Neuronal stem cell (in vitro differentiated cells): ENCODE results near the gene NRSN2.

Experiments
- DNase-seq: peaks from one replicate; pipeline ENCODE4 v3.0.0-alpha.2; 2013; ENCODE audit warnings: low spot score
- H2AFZ ChIP-seq: one replicate; pipeline ENCODE4 v1.6.1; 2013; ENCODE audit warnings: mild to moderate bottlenecking, low read length, inconsistent platforms
- H2AK5ac ChIP-seq: 2 replicates; pipeline ENCODE4 v1.6.1; 2013; ENCODE audit warnings: low read depth, mild to moderate bottlenecking, inconsistent platforms, low read length, moderate library complexity, mixed read lengths
- H2BK120ac ChIP-seq: 2 replicates; pipeline ENCODE4 v1.6.1; 2013; ENCODE audit warnings: low read depth, mild to moderate bottlenecking, inconsistent platforms, low read length, moderate library complexity, mixed read lengths
- H2BK12ac ChIP-seq: one replicate; pipeline ENCODE4 v1.6.1; 2013; ENCODE audit warnings: low read length, inconsistent platforms
- H2BK15ac ChIP-seq: 2 replicates; pipeline ENCODE4 v1.6.1; 2013; ENCODE audit warnings: mild to moderate bottlenecking, low read length, inconsistent platforms, mixed read lengths
- H2BK5ac ChIP-seq: one replicate; pipeline ENCODE4 v1.6.1; 2013; ENCODE audit warnings: inconsistent platforms, mild to moderate bottlenecking, low read length, moderate library complexity
- H3K14ac ChIP-seq: one replicate; pipeline ENCODE4 v1.6.1; 2013; ENCODE audit warnings: low read length, inconsistent platforms
- H3K18ac ChIP-seq: 2 replicates; pipeline ENCODE4 v1.6.1; 2013; ENCODE audit warnings: low read length, inconsistent platforms
- H3K23ac ChIP-seq: 2 replicates; pipeline ENCODE4 v1.6.1; 2013; ENCODE audit warnings: low read depth, mild to moderate bottlenecking, mixed read lengths, low read length, inconsistent platforms; ENCODE audit not compliant: poor library complexity
- H3K27ac ChIP-seq: replicated peaks from 3 replicates; pipeline ENCODE4 v1.5.1; 2013; ENCODE audit warnings: low read length, inconsistent platforms
- H3K27me3 ChIP-seq, 3 experiments: 2 replicates each; pipeline ENCODE4 v1.6.1; 2013; ENCODE audit warnings: low read length in 3 of 3, mild to moderate bottlenecking in 2 of 3, inconsistent platforms in 1 of 3, low read depth in 1 of 3, mixed read lengths in 1 of 3, moderate library complexity in 1 of 3; ENCODE audit not compliant: control insufficient read depth in 3 of 3, insufficient read depth in 3 of 3
- H3K36me3 ChIP-seq, 2 donors: replicated peaks in 1 of 2; 2 replicates each; pipeline ENCODE4 v1.6.1; 2013; ENCODE audit warnings: low read length in 2 of 2; ENCODE audit not compliant: control insufficient read depth in 2 of 2, insufficient read depth in 2 of 2
- H3K4ac ChIP-seq: 2 replicates; pipeline ENCODE4 v1.6.1; 2013; ENCODE audit warnings: inconsistent platforms, mild to moderate bottlenecking, low read length, moderate library complexity
- H3K4me1 ChIP-seq, 2 donors: 1 replicate in 1 of 2; 2 replicates in 1 of 2; pipeline ENCODE4 v1.6.1; 2013; ENCODE audit warnings: low read length in 2 of 2, low read depth in 1 of 2; ENCODE audit not compliant: control insufficient read depth in 2 of 2, insufficient read depth in 1 of 2
- H3K4me2 ChIP-seq: one replicate; pipeline ENCODE4 v1.6.1; 2013; ENCODE audit warnings: mild to moderate bottlenecking, low read length, inconsistent platforms; ENCODE audit not compliant: insufficient read depth, poor library complexity, severe bottlenecking
- H3K4me3 ChIP-seq, 2 donors: 2 replicates each; pipeline ENCODE4 v1.5.1; 2013; ENCODE audit warnings: low read length in 2 of 2, mild to moderate bottlenecking in 2 of 2, inconsistent platforms in 1 of 2, moderate library complexity in 1 of 2
- H3K79me1 ChIP-seq: one replicate; pipeline ENCODE4 v1.6.1; 2013; ENCODE audit warnings: low read depth, mild to moderate bottlenecking, inconsistent platforms, low read length, moderate library complexity
- H3K9ac ChIP-seq: one replicate; pipeline ENCODE4 v1.6.1; 2013; ENCODE audit warnings: mild to moderate bottlenecking, low read depth, low read length, inconsistent platforms; ENCODE audit not compliant: poor library complexity
- H3K9me3 ChIP-seq, 2 donors: replicated peaks in 1 of 2; 2 replicates each; pipeline versions ENCODE3 to v1.6.1; 2013; ENCODE audit warnings: low read length in 2 of 2, mild to moderate bottlenecking in 2 of 2, inconsistent platforms in 1 of 2, low read depth in 1 of 2, mixed read lengths in 1 of 2, moderate library complexity in 1 of 2; ENCODE audit not compliant: control insufficient read depth in 2 of 2, insufficient read depth in 1 of 2
- H4K8ac ChIP-seq: one replicate; pipeline ENCODE4 v1.6.1; 2013; ENCODE audit warnings: low read depth, mild to moderate bottlenecking, inconsistent platforms, low read length, moderate library complexity
- H4K91ac ChIP-seq: one replicate; pipeline ENCODE4 v1.6.1; 2013; ENCODE audit warnings: low read length, low read depth, mild to moderate bottlenecking, inconsistent platforms; ENCODE audit not compliant: poor library complexity
- WGBS, 2 donors: extraction: QIAGEN DNeasy Blood & Tissue Kit; methylation state at CpG; one replicate each; pipeline ENCODE4 v1.1.7; 2013; ENCODE audit warnings: missing lambda C conversion rate in 2 of 2, mixed read lengths in 1 of 2; ENCODE audit not compliant: insufficient read length in 2 of 2, insufficient replicate concordance in 1 of 2; ENCODE audit errors: extremely low coverage in 2 of 2; 5-methylcytosine and 5-hydroxymethylcytosine counted together

NRSN2 gene

GRCh38 chr20:401682-402495, 55.0 kb downstream of the NRSN2 start:
- Histone ChIP-seq H2AK5ac (no peak overlapping the region), H3K23ac (no peak overlapping the region), H3K27me3 (no peaks in the 10 kb centered on the region), H4K91ac (no peak overlapping the region), H2BK15ac (no peak overlapping the region), H3K36me3 (peaks cover 0 to 8% of the 10 kb centered on the region in 2 donors), H2BK5ac (no peak overlapping the region), H2BK12ac (no peak overlapping the region), H2BK120ac (no peak overlapping the region), H4K8ac (no peak overlapping the region), H3K18ac (no peak overlapping the region), H2AFZ (no peak overlapping the region), H3K4me3 (no peak overlapping the region), H3K9ac (no peak overlapping the region), H3K27ac (no peak overlapping the region), H3K79me1 (no peaks in the 10 kb centered on the region), H3K14ac (no peak overlapping the region), H3K9me3 (peaks cover 0 to 1% of the 10 kb centered on the region in 2 donors), H3K4me1 (peaks cover 9% of the 10 kb centered on the region in 2 donors), H3K4ac (no peak overlapping the region), H3K4me2 (no peak overlapping the region)
- WGBS, 2 donors = no CpG with 5 or more reads among the region's 9 CpGs
- DNase-seq = no peak

GRCh38 chr20:402496-402885, 55.6 kb downstream of the NRSN2 start:
- Histone ChIP-seq H3K4ac (no peak overlapping the region), H2BK12ac (no peak overlapping the region), H3K14ac (no peak overlapping the region), H3K9ac (no peak overlapping the region), H3K79me1 (no peaks in the 10 kb centered on the region), H3K18ac (no peak overlapping the region), H2BK15ac (no peak overlapping the region), H2AFZ (no peak overlapping the region), H3K27me3 (no peaks in the 10 kb centered on the region), H4K91ac (no peak overlapping the region), H3K4me3 (no peak overlapping the region), H3K23ac (no peak overlapping the region), H3K4me2 (no peak overlapping the region), H3K36me3 (peaks cover 0 to 3% of the 10 kb centered on the region in 2 donors), H2AK5ac (no peak overlapping the region), H2BK5ac (no peak overlapping the region), H4K8ac (no peak overlapping the region), H3K4me1 (peaks cover 9 to 13% of the 10 kb centered on the region in 2 donors), H2BK120ac (no peak overlapping the region), H3K9me3 (peaks cover 0 to 1% of the 10 kb centered on the region in 2 donors), H3K27ac (no peak overlapping the region)
- DNase-seq = no peak
- no CpG with 5 or more reads among the region's 2 CpGs for WGBS, 2 donors

- Histone ChIP-seq H2BK5ac (no peak overlapping the region), H3K14ac (no peak overlapping the region), H3K18ac (no peak overlapping the region), H2BK15ac (no peak overlapping the region), H3K4me2 (no peak overlapping the region), H2AFZ (no peak overlapping the region), H3K9ac (no peak overlapping the region), H3K36me3 (no peaks in the 10 kb centered on the region), H2BK120ac (no peak overlapping the region), H4K8ac (no peak overlapping the region), H3K79me1 (no peaks in the 10 kb centered on the region), H2BK12ac (no peak overlapping the region), H3K27ac (no peak overlapping the region), H3K4me3 (no peak overlapping the region), H3K9me3 (peaks cover 0 to 1% of the 10 kb centered on the region in 2 donors), H3K23ac (no peak overlapping the region), H4K91ac (no peak overlapping the region), H3K27me3 (no peaks in the 10 kb centered on the region), H2AK5ac (no peak overlapping the region), H3K4ac (no peak overlapping the region), H3K4me1 (peaks cover 9 to 13% of the 10 kb centered on the region in 2 donors)
- no peak for DNase-seq
- WGBS, 2 donors = no CpG with 5 or more reads among the region's 6 CpGs
Measured at GRCh38 chr20:402898-403581, 56.1 kb downstream of the NRSN2 start.

- H3K23ac ChIP-seq = no peak overlapping the region
- H3K36me3 ChIP-seq = no peaks in the 10 kb centered on the region
- H3K9me3 ChIP-seq = peaks cover 0 to under 1% of the 10 kb centered on the region in 2 donors
- DNase-seq = no peak
- H3K9ac ChIP-seq = no peak overlapping the region
- no peak overlapping the region for H2BK15ac ChIP-seq
- H4K8ac ChIP-seq = no peak overlapping the region
- no CpG with 5 or more reads among the region's 3 CpGs for WGBS, 2 donors
- no peaks in the 10 kb centered on the region for H3K27me3 ChIP-seq
- no peak overlapping the region for H3K18ac ChIP-seq
- H2AFZ ChIP-seq = no peak overlapping the region
- no peak overlapping the region for H2AK5ac ChIP-seq
- H2BK5ac ChIP-seq = no peak overlapping the region
- H3K4me1 ChIP-seq = peaks cover 11% of the 10 kb centered on the region in 2 donors
- no peak overlapping the region for H2BK120ac ChIP-seq
- no peak overlapping the region for H3K4ac ChIP-seq
- H3K4me3 ChIP-seq = no peak overlapping the region
- no peak overlapping the region for H2BK12ac ChIP-seq
- H4K91ac ChIP-seq = no peak overlapping the region
- no peak overlapping the region for H3K14ac ChIP-seq
- H3K4me2 ChIP-seq = no peak overlapping the region
- no peak overlapping the region for H3K27ac ChIP-seq
- H3K79me1 ChIP-seq = peaks cover 3% of the 10 kb centered on the region
Measured at GRCh38 chr20:403582-403957, 56.7 kb downstream of the NRSN2 start.
